DOHH2 (cell line): ENCODE data around the gene HSD11B1L.

Source experiments
- CTCF ChIP-seq: fragments of 200-600 bp; sonication (generic); IDR thresholded peaks from one replicate; pipeline ENCODE4 v1.5.1; 2014; ENCODE audit warnings: antibody characterized with exemption, mild to moderate bottlenecking, low read depth, low read length; ENCODE audit not compliant: poor library complexity, severe bottlenecking
- EZH2phosphoT487 ChIP-seq: fragments of 200-600 bp; sonication (generic); IDR thresholded peaks from 2 replicates; pipeline ENCODE4 v1.6.1; 2017; ENCODE audit warnings: borderline replicate concordance, mild to moderate bottlenecking, antibody characterized with exemption, low read length, moderate library complexity, mixed read lengths

GRCh38 chr19:5693195-5694166 lies 12.7 kb downstream of the HSD11B1L start:
- TF ChIP-seq CTCF, result no peak
- no peak for TF ChIP-seq EZH2phosphoT487
